ELF-1 (cell line): ENCODE data around the gene FAR1.

ENCODE experiments used
- DNase-seq: peaks from one replicate; pipeline ENCODE4 v3.0.0-alpha.2; 2016; ENCODE audit warnings: low read depth, low spot score

The FAR1 gene

DNA sequence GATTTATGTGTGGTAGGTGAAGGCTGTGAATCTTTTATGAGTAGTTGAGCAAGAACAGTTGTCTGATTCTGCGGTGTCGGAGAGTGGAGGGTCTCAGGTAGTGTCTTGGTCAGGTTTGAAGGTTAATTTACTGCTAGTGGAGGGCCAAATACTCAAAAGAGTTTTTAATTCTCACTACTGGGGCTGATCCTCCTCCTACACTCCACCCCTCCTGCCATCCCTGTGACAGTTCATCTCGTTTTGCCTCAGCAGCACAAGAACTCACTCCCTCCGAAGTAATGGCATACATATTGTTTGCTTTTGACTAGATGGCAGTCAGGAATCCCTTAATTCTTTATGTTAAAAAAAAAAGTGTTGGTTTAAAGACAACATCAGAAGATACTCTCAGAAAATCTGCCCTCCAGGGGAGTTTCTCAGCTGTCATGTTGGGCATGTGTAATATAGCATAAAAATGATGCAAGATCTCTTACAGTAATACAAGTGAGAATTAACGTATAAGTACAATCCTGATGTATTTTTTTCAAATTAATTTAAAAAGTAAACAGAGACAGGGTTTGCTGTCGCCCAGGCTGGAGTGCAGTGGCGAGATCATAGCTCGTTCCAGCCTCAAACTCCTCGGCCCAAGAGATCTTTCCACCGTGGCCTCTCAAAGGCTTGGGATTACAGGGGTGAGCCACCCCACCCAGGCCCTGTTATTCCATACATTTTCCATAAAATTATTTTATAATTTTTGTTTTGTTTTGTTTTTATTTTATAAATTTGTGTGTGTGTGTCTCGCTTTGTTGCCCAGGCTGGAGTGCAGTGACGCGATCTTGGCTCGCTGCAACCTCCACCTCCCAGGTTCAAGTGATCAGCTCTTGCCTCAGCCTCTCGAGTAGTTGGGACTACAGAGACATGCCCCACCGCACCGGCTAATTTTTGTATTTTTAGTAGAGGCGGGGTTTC lies 1.3 kb downstream of the FAR1 start:
- DNase-seq, result no peak

DNA sequence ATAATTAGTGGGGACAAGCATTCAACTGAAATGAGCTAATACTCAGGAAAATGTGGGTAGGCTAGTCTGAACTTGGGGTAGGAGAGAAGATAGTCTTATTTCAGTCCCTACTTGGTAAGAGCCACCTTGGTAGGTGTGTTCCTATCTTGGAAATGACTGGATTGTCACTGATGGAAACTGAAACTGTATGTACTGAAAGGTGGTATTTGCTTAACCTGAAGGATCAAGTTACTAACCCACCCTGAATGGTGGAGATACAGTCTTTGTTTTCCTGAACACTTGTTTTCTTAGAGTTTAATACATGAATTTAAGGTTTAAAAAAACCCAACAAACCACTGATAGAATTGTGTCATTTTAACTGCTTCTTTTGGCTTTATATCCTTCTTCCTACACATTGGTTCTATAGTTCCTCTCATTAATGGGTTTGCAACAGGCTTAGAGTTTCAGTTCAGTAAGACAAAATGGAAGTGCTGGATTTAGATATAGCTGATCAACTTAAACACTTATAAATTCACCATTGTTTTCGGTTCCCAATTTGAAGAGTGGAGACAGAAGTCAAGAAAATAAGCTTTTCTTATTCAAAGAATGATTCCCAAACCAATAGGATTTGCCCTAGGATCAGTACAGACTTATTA lies 4.2 kb downstream of the FAR1 start:
- DNase-seq, result no peak

DNA sequence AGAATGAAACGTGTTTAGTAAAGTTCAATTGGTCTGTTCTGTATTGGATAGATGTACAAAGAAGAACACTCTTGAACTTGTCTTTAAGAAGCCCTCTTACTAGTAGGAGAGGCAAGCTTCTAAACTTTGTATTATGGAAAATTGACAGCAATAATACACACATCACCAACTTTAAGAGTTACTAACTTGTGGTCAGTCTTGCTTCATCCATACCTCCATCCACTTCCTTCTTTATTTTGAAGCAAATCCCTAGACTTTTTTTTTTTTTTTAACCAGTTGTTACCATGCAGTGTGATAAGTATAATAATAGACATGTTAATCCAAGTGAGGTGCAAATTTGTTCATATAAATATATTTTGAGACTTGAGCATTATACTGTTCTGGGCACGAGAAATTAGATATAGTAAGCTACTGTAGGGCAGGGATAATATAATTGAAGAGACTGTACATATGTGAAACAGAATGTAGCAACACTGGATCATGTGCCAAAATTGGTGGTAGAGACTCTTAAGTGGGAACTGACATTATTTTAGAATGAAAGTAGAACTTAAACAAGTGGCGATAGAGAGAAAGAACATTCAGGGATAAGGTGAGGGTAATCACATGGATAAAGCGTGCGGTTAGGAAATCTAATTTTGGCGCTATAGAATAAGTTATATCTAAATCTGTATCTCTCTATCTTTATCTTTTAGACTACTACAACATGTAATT lies 6.5 kb downstream of the FAR1 start:
- DNase-seq, result no peak

DNA sequence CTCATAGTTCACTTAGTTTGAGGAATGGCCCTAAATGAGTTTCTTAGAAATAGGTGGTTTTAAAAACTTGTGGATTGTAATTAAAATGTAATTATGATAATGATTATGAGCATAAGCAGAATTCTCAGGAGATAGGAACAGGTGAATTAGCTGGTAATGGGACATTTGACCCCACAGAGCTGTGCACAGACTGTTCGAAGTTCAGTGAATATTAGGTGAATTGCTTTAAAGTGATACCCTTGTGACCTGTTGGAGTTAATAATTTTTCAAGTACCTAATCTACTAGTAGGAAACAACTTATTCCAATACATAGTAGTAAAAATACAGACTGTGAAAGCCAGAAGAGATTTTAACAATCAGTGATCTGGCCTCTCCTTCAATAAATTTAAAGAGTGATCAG lies 8.1 kb downstream of the FAR1 start:
- no peak for DNase-seq

DNA sequence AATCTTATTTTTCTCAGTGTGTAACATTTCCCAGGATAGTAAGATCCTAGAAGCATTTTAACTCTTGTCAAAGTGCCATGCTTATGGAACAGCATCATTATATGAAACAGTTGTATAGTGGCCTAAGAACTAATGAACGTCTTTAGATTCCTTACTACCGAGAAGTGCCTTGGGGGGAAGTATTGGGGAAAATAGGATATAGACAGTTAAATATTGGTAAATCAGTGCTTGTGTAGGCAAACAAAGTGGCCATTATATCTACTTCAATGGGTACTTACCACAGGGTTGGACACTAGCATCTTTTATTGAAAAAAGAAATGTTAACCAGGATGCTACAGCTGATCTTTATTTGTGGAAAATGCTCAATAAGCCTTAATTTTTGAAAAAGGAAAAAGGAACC lies 11.3 kb downstream of the FAR1 start:
- DNase-seq, result no peak

DNA sequence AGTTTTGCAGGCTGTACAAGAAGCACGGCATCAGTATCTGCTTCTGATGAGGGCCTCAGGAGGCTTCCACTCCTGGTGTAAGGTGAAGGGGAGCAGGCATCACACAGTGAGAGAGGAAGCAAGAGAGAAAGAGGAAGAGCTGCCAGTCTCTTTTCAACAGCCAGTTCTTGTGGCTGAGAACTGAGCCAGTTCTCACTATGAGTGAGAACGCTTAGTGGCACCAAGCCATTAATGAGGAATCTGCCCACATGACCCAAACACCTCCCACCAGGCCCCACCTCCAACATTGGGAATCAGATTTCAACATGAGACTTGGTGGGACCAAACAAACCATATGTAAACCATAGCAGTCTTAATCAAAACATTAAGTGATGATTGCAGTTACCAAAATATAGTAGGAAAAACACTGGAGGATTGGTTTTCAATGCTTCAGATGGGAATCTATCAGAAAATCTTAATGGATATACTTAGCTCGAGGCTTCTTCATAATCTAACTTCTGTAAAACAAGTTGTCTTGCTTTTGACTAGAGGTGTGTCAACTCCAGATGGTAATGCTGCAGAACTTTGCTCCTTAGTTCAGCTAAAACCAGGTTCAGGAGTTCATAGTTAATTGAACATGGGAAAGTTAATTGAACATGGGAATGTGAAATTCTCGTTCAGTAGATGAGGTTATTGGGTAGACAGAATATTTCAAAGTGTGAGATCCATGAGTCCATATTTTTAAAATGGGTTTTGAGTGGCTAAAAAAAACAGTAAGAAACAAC lies 12.2 kb downstream of the FAR1 start:
- DNase-seq, result no peak

DNA sequence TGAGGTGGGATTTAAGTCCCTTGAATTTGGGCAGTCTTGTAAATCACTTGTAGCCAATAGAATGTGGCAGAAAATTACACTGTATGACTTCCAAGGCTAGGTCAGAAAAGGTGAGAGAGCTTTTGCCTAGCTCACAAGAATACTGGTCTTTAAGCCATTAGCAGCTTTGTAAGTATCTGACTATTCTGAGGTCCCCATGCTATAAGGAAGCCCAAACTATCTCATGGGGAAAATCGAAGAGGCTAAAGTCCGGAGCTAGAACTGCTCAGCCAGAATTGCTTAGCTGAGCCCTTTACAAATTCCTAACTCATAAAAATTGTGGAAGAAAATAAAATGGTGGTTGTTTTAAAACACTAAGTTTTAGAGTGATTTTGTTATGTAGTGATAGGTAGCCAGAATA lies 13.0 kb downstream of the FAR1 start:
- no peak for DNase-seq

DNA sequence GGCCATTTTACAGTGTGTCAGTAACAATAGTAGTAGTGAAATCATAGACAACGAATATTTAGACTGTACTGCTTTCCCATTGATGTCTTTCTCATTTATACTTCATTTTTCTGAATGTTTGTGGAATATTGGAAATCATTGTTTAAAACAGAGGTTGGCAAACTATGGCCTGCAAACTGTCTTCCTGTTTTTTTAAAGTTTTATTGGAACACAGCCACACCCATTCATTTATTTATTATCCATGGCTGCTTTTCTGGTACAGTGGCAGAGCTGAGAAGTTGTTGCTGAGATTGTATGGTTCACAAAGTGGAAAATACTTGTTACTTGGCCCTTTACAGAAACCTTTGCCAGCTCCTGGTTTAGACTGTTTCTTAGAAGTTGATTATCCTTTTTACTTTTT lies 13.7 kb downstream of the FAR1 start:
- no peak for DNase-seq

DNA sequence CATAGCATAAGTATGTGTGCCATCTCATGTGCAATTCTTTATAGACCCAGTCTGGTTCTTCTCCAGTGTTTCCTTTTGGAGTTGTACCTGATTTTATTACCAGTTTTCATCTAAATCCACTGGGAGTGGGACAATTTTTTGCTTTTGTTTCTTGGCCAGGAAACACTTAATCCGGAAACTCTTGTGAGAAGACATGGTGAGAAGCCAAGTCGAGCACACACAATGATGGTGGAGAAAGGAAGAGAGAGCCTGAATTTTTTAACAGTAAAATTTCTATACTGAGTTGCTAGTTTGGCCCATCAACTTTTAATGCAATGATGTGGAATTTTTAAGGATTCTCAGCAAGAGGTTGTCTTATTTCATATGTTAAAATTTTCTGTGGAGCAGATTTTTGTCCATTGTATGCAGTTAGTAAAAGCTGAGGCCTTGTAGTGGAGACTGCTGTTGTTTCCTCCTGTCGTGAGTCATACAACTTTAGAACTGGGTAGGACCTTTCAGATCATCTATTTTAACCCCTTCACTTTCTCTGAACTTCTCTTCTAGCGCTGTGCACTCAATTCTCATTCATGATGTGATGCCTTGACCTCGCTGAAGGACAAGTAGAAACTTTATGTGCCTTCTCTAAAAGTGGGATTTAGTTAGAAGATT lies 17.1 kb downstream of the FAR1 start:
- no peak for DNase-seq

DNA sequence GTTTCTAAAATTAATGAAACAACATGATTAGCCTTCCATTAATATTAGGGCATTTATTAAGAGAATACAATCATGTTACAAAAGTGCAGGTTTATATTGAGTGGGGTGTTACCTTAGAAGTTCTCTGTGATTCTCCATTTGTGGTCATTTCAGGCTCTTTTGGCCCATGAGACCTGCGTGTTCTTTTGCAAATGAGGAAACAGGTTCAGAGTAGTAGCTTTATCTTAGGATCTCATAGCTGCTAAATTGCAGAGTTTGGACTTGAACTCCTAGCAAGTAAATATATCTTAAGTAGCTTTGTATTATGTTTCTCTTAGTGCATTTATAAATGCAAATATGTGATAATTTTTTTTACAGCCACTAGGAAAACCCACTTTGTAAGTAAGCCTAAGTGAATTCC lies 18.3 kb downstream of the FAR1 start:
- DNase-seq, result no peak

DNA sequence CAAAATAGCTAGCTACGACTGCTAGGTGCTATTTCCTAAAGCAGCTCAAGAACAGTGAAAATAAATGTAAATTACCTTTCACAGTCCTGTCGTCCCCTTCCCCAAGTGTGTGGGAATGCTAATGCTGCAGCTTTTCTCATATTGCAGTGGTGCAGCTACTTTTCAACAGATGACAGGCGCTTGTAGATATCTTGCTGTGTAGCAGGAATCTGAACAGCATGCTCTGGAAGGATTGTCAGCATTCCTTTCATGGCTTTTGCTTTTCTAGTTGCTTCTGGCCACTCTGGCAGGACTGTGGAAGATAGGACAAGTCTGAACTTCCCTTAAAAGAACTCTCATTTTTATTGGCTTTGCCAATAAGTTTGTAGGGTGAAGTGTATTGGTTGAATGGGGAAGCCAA lies 18.8 kb downstream of the FAR1 start:
- DNase-seq, result no peak

DNA sequence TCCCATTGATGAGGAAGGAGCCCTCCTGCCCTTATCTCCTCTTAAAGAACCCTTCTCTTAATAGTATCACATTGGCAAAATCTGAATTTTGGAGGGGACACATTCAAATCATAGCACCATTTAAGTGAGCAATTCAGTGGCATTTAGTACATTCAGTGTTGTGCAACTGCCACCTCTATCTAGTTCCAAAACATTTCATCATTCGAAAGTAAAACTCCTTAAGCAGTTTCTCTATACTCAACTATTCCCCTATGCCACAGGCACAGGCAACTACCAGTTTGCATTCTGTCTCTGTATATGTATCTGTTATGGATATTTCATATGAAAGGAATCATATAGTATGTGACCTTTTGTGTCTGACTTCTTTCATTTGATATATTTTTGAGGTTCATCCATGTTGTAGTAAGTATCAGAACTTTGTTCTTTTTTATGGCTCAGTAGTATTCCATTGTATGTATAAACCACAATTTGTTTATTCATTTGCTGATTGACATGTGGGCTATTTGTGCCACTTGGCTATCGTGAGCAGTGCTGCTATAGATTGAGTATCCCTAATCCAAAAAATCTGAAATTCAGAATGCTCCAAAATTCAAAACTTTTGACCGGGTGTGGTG lies 22.9 kb downstream of the FAR1 start:
- no peak for DNase-seq

DNA sequence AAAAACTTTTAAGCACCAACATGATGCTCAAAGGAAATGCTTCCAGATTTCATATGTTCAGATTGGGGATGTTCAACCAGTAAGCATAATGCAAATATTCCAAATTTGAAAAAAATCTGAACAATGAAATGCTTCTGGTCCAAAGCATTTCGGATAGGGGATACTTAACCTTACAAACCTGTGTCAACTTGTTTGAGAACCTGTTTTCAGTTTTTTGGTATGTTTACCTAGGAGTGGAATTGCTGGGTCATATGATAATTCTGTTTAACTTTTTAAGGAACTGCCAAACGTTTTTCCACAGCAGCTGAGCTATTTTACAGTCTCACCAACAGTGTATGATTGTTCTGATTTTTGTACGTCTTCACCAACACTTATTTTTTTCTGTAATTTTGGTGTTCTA lies 23.7 kb downstream of the FAR1 start:
- no peak for DNase-seq

DNA sequence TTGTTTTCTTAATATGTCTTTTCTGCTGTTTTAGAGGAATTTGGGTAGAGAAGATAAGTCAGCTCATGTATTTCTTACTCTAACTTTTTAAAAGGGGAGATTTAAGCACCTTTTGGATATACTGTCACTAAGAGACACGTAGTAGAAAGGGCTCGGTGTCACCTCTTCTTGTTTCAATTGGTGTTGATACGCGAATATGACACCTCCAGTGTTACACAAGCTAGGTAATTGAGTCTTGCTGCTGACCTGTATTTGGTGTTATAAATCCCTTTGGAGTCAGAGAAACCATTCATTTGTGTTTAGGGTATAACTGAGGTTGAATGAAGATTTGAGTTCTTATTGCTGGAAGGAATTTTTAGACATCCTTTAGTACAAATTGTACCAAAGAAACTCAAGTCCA lies 25.6 kb downstream of the FAR1 start:
- no peak for DNase-seq

DNA sequence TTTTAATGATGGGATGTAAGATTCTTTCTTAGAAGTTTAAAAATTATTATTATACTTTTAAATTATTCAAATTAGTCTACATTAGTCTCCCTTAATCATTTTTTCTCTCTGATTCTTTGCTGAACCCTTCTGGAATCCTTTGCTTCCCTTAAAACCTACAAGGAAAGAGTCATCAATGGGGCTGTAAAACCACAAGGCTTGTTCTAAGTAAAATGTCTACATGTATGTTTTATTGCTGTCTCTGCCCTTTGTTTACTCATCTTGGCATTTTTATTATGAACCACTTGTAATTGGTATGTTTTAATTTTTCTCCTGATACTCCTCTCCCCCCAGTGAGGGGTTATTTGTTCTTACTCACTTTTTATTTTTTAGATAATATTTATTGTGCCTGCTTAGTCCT lies 27.4 kb downstream of the FAR1 start:
- DNase-seq, result no peak

DNA sequence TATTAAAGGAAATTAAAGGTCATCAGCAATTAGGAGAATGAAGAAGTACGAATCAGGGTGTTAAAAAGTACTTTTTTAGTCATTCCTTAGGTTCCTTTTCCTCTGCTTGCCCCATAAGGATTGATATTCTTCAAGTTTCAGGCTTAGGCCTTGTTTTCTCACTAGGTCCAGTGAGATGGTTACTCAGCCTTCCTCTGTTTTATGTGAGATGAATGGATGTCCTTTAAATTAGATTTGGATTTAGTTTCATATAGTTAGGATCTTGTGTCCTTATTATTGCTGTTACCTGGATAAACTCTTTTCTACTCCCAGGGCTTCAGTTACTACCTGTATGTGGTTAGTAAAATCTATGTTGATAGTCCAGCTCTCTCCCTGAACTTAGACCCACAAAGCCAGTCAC lies 29.2 kb downstream of the FAR1 start:
- DNase-seq, result no peak

DNA sequence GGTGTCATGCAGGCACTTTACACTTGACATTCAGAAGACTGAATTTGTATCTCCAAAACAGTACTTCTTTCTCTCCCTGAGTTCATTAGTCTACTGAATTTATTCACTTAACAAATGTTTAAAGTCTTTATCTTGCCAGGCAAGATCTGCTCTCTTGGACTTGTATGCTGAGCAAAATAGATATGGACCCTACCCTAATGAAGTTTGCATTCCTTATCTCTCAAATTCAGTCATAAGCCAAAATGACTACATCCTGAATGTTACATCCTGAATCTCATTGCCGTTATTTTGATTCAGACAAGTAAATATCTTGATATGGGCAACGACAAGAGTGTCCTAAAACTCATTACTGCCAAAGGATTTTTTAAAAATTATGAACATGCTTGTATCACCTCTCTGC lies 29.7 kb downstream of the FAR1 start:
- DNase-seq, result no peak

DNA sequence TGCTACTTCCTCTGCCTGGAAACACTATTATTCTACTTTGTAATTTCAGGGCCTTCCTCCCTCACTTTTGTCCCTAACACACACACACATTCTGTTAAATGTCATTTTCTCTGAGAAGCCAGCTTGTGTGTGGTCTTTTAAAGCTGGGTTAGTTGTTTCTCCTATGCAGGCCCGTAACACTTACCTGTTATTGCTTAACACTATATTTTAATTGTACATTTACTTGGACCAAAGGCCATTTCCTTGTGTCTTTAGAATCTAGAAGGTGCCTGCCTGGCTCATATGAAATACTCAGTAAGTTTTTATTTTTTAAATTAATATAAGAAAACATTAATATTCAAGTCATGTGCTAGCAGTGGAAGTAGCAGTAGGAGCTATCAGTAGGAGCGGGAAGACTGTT lies 30.6 kb downstream of the FAR1 start:
- DNase-seq, result no peak

DNA sequence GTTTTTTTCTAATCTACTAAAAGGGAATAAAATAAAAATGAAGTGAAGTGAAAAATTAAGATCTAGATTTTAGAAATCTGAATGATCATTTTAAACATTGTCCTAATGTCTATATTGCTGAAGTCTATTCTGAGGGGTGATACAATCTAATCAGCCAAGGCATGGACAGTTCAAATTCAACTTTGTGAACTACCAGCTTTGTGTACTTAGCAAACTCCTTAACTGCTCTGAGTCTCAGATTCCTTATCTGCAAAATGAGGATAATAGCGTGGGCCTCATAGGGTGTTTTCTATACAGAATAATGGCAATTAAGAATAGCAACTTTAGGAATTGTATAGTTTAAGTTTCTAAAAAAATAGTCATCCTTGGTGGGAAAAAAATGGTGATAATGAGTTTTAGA lies 31.4 kb downstream of the FAR1 start:
- no peak for DNase-seq

DNA sequence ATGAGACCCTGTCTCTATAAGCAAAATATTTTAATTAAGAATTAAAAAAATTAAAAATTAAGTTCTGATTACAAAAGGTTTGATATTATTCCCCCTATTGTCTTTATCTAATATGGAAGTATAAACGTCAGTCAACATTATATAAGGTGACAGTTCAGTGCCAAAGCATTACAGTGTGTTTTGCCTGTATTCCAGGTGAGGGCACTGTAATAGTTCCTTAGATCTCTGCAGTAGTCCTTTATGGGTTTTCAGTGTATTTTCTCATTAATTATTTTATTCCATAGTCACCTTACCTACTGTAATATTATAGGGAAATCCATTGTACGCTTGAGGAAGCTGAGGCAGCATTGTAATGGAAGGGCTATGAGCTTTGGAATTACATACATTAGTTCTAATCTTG lies 33.0 kb downstream of the FAR1 start:
- DNase-seq, result no peak

DNA sequence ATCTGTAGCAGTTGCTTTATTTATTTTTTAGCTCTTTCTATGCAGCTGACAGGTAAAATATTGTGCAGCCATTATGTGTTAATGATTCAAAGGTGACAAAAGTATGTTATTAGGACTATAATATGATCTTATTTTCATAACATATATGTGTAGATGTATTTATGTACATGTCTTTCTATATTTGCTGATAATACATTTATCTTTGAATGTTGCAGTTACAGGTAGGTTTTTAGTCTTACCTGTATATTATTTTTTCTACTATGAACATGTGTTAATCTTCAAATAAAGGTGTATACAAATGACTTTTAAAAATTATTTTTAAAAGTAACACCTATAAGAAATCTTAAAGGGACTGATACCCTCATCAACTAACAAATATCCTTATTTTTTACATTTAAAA lies 33.6 kb downstream of the FAR1 start:
- no peak for DNase-seq
